HepG2 (cell line): Measurements from ENCODE around the gene TIFAB. TPM values are rescaled to one million over a fixed set of nuclear protein-coding genes. Genes with fewer than 3 reads are reported as not detected.

ENCODE experiments used
- ATAC-seq: fragments of 200-7000 bp; cut with Tn5 transposase; 3 replicates; pipeline ENCODE4 v1.9.1; 2020; ENCODE audit warnings: mild to moderate bottlenecking, moderate library complexity
- BruUV-seq: library from RNA; stranded (reverse); fragments of 400-500 nt; replicated peaks from 2 replicates; lab custom pipeline; 2021; lab: Mats Ljungman, UMichigan
- CTCF ChIA-PET: fragments of 300-600 bp; formaldehyde crosslinking; extraction: SDS; loops from one replicate; lab custom pipeline; 2021; ENCODE audit warnings: low total read pairs, inconsistent platforms, low intra/inter-chr PET ratio; lab: Yijun Ruan, JAX
- POLR2A ChIA-PET: fragments of 350-600 bp; sonication (Branson Sonifier 250); formaldehyde crosslinking; loops from one replicate; lab custom pipeline; 2020; ENCODE audit warnings: antibody characterized with exemption, inconsistent platforms; lab: Yijun Ruan, JAX
- DNase-seq: peaks from one replicate; pipeline ENCODE4 v3.0.0-alpha.2; 2015; ENCODE audit warnings: low spot score
- FAIRE-seq: peaks from 3 replicates; lab custom pipeline; 2011; peaks lifted over from hg19 to GRCh38; lab: Jason Lieb, UNC
- H2AFZ ChIP-seq: one replicate; pipeline ENCODE4 v1.6.1; 2011; ENCODE audit warnings: low read length, inconsistent platforms
- H3K27ac ChIP-seq: fragments of 300-600 bp; 3 replicates; pipeline ENCODE4 v1.8.0; 2011; ENCODE audit warnings: mixed run types, mild to moderate bottlenecking, mixed read lengths, low read length, inconsistent platforms; ENCODE audit not compliant: insufficient read depth; ENCODE audit errors: extremely low read length
- H3K27me3 ChIP-seq, 2 experiments: fragments of 200-600 bp in 1 of 2; 2 replicates in 1 of 2; 3 replicates in 1 of 2; pipeline versions ENCODE4 v1.6.0 to v1.8.0; 2011; ENCODE audit warnings: low read length in 2 of 2, mild to moderate bottlenecking in 2 of 2, moderate library complexity in 2 of 2, inconsistent platforms in 1 of 2; ENCODE audit not compliant: insufficient read depth in 2 of 2, control insufficient read depth in 1 of 2
- H3K36me3 ChIP-seq, 2 experiments: fragments of 200-600 bp in 1 of 2; replicated peaks in 1 of 2; 2 replicates in 1 of 2; 3 replicates in 1 of 2; pipeline versions ENCODE4 v1.5.1 to v1.8.0; 2011; ENCODE audit warnings: low read length in 2 of 2, inconsistent platforms in 1 of 2; ENCODE audit not compliant: insufficient read depth in 2 of 2, control insufficient read depth in 1 of 2
- H3K4me1 ChIP-seq: 2 replicates; pipeline ENCODE4 v1.5.1; 2012; ENCODE audit warnings: low read length, inconsistent platforms; ENCODE audit not compliant: insufficient read depth
- H3K4me2 ChIP-seq: 2 replicates; pipeline ENCODE4 v1.6.0; 2011; ENCODE audit warnings: low read depth, low read length, inconsistent platforms
- H3K4me3 ChIP-seq, 3 experiments: fragments of 200-600 bp in 1 of 3; sonication (generic), shearing (Covaris generic) in 1 of 3; replicated peaks in 1 of 3; 2 replicates each; pipeline ENCODE4 v1.5.1; 2011 to 2016; ENCODE audit warnings: low read length in 3 of 3, inconsistent platforms in 2 of 3, low read depth in 2 of 3, mild to moderate bottlenecking in 2 of 3, control low read depth in 1 of 3, mixed read lengths in 1 of 3; ENCODE audit not compliant: insufficient read depth in 1 of 3
- H3K79me2 ChIP-seq: one replicate; pipeline ENCODE4 v1.6.1; 2011; ENCODE audit warnings: low read length, inconsistent platforms; ENCODE audit not compliant: insufficient read depth
- H3K9ac ChIP-seq: 2 replicates; pipeline ENCODE4 v1.6.0; 2011; ENCODE audit warnings: mild to moderate bottlenecking, low read depth, low read length, inconsistent platforms; ENCODE audit not compliant: insufficient read depth
- H3K9me3 ChIP-seq: 2 replicates; pipeline ENCODE4 v1.5.1; 2012; ENCODE audit warnings: mild to moderate bottlenecking, low read length
- H4K20me1 ChIP-seq: 2 replicates; pipeline ENCODE4 v1.6.0; 2011; ENCODE audit warnings: inconsistent platforms, mild to moderate bottlenecking, low read length, moderate library complexity; ENCODE audit not compliant: insufficient read depth
- CBFB ChIP-seq: sonication (generic); formaldehyde crosslinking; IDR thresholded peaks from 2 replicates; pipeline ENCODE4 v1.4.0; 2020; ENCODE audit warnings: missing genetic modification reagents
- CENPBD1 ChIP-seq: sonication (generic); formaldehyde crosslinking; IDR thresholded peaks from 2 replicates; pipeline ENCODE4 v1.8.0; 2022; ENCODE audit warnings: missing genetic modification reagents, low read depth, mild to moderate bottlenecking, borderline replicate concordance
- HOXA9 ChIP-seq: sonication (generic); formaldehyde crosslinking; IDR thresholded peaks from 2 replicates; pipeline ENCODE4 v1.8.1; 2022; ENCODE audit warnings: missing genetic modification reagents, mild to moderate bottlenecking, moderate library complexity, borderline replicate concordance
- MXD4 ChIP-seq: IDR thresholded peaks from 2 replicates; pipeline ENCODE4 v1.6.1; 2016; ENCODE audit warnings: mild to moderate bottlenecking, missing biosample characterization, missing genetic modification reagents
- MYPOP ChIP-seq: sonication (generic); formaldehyde crosslinking; IDR thresholded peaks from 2 replicates; pipeline ENCODE4 v1.8.1; 2023; ENCODE audit warnings: mild to moderate bottlenecking, moderate library complexity, missing genetic modification reagents
- NFYB ChIP-seq: sonication (generic); formaldehyde crosslinking; IDR thresholded peaks from 2 replicates; pipeline ENCODE4 v1.4.0; 2020; ENCODE audit warnings: missing genetic modification reagents
- ONECUT2 ChIP-seq: sonication (generic); formaldehyde crosslinking; IDR thresholded peaks from 2 replicates; pipeline ENCODE4 v1.4.0; 2020; ENCODE audit warnings: missing genetic modification reagents
- PHB2 ChIP-seq: fragments of 450-650 bp; IDR thresholded peaks from 2 replicates; pipeline ENCODE4 v1.6.1; 2018; ENCODE audit not compliant: partially characterized antibody
- PITX1 ChIP-seq: sonication (generic); formaldehyde crosslinking; IDR thresholded peaks from 2 replicates; pipeline ENCODE4 v1.5.1; 2020; ENCODE audit warnings: mild to moderate bottlenecking, missing genetic modification reagents
- SIN3A ChIP-seq: IDR thresholded peaks from 2 replicates; pipeline ENCODE4 v1.6.1; 2011; ENCODE audit warnings: low read depth, mild to moderate bottlenecking, control low read depth, low read length, borderline replicate concordance
- THRA ChIP-seq: sonication (generic); formaldehyde crosslinking; IDR thresholded peaks from 2 replicates; pipeline ENCODE4 v1.4.0; 2020; ENCODE audit warnings: missing genetic modification reagents, borderline replicate concordance
- TIGD3 ChIP-seq: sonication (generic); formaldehyde crosslinking; IDR thresholded peaks from 2 replicates; pipeline ENCODE4 v1.5.1; 2020; ENCODE audit warnings: mild to moderate bottlenecking, missing genetic modification reagents, borderline replicate concordance
- ZC3H13 ChIP-seq: sonication (generic); formaldehyde crosslinking; IDR thresholded peaks from 2 replicates; pipeline ENCODE4 v1.8.1; 2023; ENCODE audit warnings: mild to moderate bottlenecking, missing genetic modification reagents, moderate library complexity
- ZFP90 ChIP-seq: sonication (generic); formaldehyde crosslinking; IDR thresholded peaks from 2 replicates; pipeline ENCODE4 v1.8.0; 2022; ENCODE audit warnings: missing genetic modification reagents, mild to moderate bottlenecking, inconsistent platforms, borderline replicate concordance
- ZFP91 ChIP-seq: sonication (generic); formaldehyde crosslinking; IDR thresholded peaks from 2 replicates; pipeline ENCODE4 v1.9.0; 2022; ENCODE audit warnings: missing genetic modification reagents, mild to moderate bottlenecking, borderline replicate concordance
- ZNF788 ChIP-seq: sonication (generic); formaldehyde crosslinking; IDR thresholded peaks from 2 replicates; pipeline ENCODE4 v1.5.0; 2020; ENCODE audit warnings: mild to moderate bottlenecking, missing genetic modification reagents, borderline replicate concordance
- ZZZ3 ChIP-seq: sonication (generic); formaldehyde crosslinking; IDR thresholded peaks from 2 replicates; pipeline ENCODE4 v1.4.0; 2020; ENCODE audit warnings: missing genetic modification reagents, mild to moderate bottlenecking, borderline replicate concordance
- WGBS: methylation state at CpG from one replicate; pipeline ENCODE4 v1.1.6; 2017; ENCODE audit warnings: low lambda C conversion rate; 5-methylcytosine and 5-hydroxymethylcytosine counted together
- in situ Hi-C: cut with HindIII; loops from 2 replicates; pipeline ENCODE4 v1.10.0; 2017; ENCODE audit warnings: low pct_unique_long_range_greater_than_20kb; ENCODE audit not compliant: extremely low pct_ligation_motif_present
- intact Hi-C: fragments of 100-400 bp; cut with micrococcal nuclease; formaldehyde crosslinking; loops from one replicate; pipeline ENCODE4 v1.10.0; 2022; ENCODE audit not compliant: unreplicated experiment
- polyA plus RNA-seq, 8 experiments: library from polyadenylated mRNA; depleted of rRNA in 3 of 8; stranded (reverse) in 7 of 8; unstranded in 1 of 8; fragments of >200 nt; fragmentation: Illumina TruSeq in 4 of 8; extraction: Trizol in 4 of 8; gene quantifications; 2 replicates each; pipeline versions ENCODE4 v1.2.1 to v1.2.3, GENCODE V29; 2011 to 2016; ENCODE audit warnings: low read depth in 4 of 8, missing spikeins in 1 of 8, mixed read lengths in 1 of 8; ENCODE audit not compliant: insufficient read depth in 1 of 8
- total RNA-seq, 5 experiments: library from RNA; depleted of rRNA; stranded (reverse); fragments of >200 nt; fragmentation: Illumina TruSeq; extraction: Trizol; gene quantifications; 2 replicates each; pipeline ENCODE4 v1.2.3, GENCODE V29; 2016; ENCODE audit warnings: low read depth in 1 of 5

Gene TIFAB
- total and polyA plus RNA-seq, 2 of the 13 experiments (the other 11 are each of a cell fraction or from before 2014, with no cell fraction given): not detected

- peaks cover 2 to 9% of the 10 kb centered on the region in 2 experiments; a peak in 2 of 5 replicates for H3K27me3 ChIP-seq
Observed at GRCh38 chr5:135460246-135461033, 8.3 kb upstream of the TIFAB start.

More at GRCh38 chr5:135460246-135461033, 8.3 kb upstream of the TIFAB start:
- TF ChIP-seq CENPBD1 (CRISPR knock-in tag) (no peak), SIN3A (no peak), TIGD3 (CRISPR knock-in tag) (no peak), CBFB (CRISPR knock-in tag) (no peak), PHB2 (no peak), NFYB (CRISPR knock-in tag) (no peak), ONECUT2 (CRISPR knock-in tag) (no peak), PITX1 (CRISPR knock-in tag) (no peak), ZZZ3 (CRISPR knock-in tag) (no peak), ZFP90 (CRISPR knock-in tag) (no peak), THRA (CRISPR knock-in tag) (no peak), ZC3H13 (no peak), MXD4 (CRISPR knock-in tag) (no peak), MYPOP (no peak), ZFP91 (CRISPR knock-in tag) (no peak), ZNF788 (no peak), HOXA9 (CRISPR knock-in tag) (no peak)
- TF ChIP-seq, all 625 proteins: peak for 0
- Histone ChIP-seq H3K9me3 (no peaks in the 10 kb centered on the region), H3K27ac (no peak overlapping the region), H3K36me3 (no peaks in the 10 kb centered on the region), H3K4me3 (no peak overlapping the region), H2AFZ (no peak overlapping the region), H3K4me2 (no peak overlapping the region), H3K4me1 (no peaks in the 10 kb centered on the region), H3K9ac (no peak overlapping the region), H3K79me2 (no peaks in the 10 kb centered on the region), H4K20me1 (no peaks in the 10 kb centered on the region)
- FAIRE-seq: no peak
- WGBS: 28% methylated on average over 8 of the region's 11 CpGs
- no peak for ATAC-seq
- CTCF ChIA-PET: interaction anchor here (2.4 to 2.5 kb wide), 2 partner anchors 91 to 106 kb away, joined by 19 to 20 read pairs; no protein-coding TSS in a partner anchor
- intact Hi-C loops: no loop called here
- BruUV-seq: no TSS peak
- DNase-seq: no peak
- POLR2A ChIA-PET: no interaction called here
- in situ Hi-C loops: loop anchor here (25.0 kb wide), 1 partner anchor 277 kb away; no protein-coding TSS in a partner anchor
